ENCODE data around the gene SKAP2. TPM values are rescaled to one million over a fixed set of nuclear protein-coding genes. Genes with fewer than 3 reads are reported as not detected.

The SKAP2 gene
- total RNA-seq, 1 donor from 2014 or later = 50.2 TPM

- Histone ChIP-seq H3K4me3 (no peak overlapping the region), H3K27ac (no peak overlapping the region), H3K4me1 (no peaks in the 10 kb centered on the region), H3K36me3 (no peaks in the 10 kb centered on the region), H3K27me3 (no peaks in the 10 kb centered on the region), H3K9me3 (no peaks in the 10 kb centered on the region)
- intact Hi-C loops (cut with DNase I) = no loop called here
- DNase-seq (ENCODE audit: low spot score in 2 of 2) = no peak
- TF ChIP-seq CTCF (IDR thresholded peaks at IDR 0.05) = no peak
Observed at GRCh38 chr7:26718063-26718462, 146.3 kb downstream of the SKAP2 start.

- Histone ChIP-seq H3K9me3 (no peaks in the 10 kb centered on the region), H3K27me3 (no peaks in the 10 kb centered on the region), H3K27ac (no peak overlapping the region), H3K4me3 (no peak overlapping the region), H3K4me1 (no peaks in the 10 kb centered on the region), H3K36me3 (no peaks in the 10 kb centered on the region)
- intact Hi-C loops (cut with DNase I) = no loop called here
- TF ChIP-seq CTCF (IDR thresholded peaks at IDR 0.05) = no peak
- no peak for DNase-seq (ENCODE audit: low spot score in 2 of 2)
Observed at GRCh38 chr7:26714438-26714837, 150.0 kb downstream of the SKAP2 start.

- Histone ChIP-seq H3K36me3 (no peaks in the 10 kb centered on the region), H3K27ac (no peak overlapping the region), H3K4me1 (no peaks in the 10 kb centered on the region), H3K9me3 (no peaks in the 10 kb centered on the region), H3K27me3 (no peaks in the 10 kb centered on the region), H3K4me3 (no peak overlapping the region)
- TF ChIP-seq CTCF (IDR thresholded peaks at IDR 0.05) = no peak
- DNase-seq (ENCODE audit: low spot score in 2 of 2) = no peak
- intact Hi-C loops (cut with DNase I) = no loop called here
Observed at GRCh38 chr7:26714006-26714405, 150.4 kb downstream of the SKAP2 start.

GRCh38 chr7:26709210-26709990 lies 155.0 kb downstream of the SKAP2 start:
- TF ChIP-seq CTCF (IDR thresholded peaks at IDR 0.05) = no peak
- H3K9me3 ChIP-seq = no peaks in the 10 kb centered on the region
- no peaks in the 10 kb centered on the region for H3K36me3 ChIP-seq
- H3K27ac ChIP-seq = no peak overlapping the region
- H3K4me3 ChIP-seq = no peak overlapping the region
- peaks cover 0 to 3% of the 10 kb centered on the region in 2 donors for H3K4me1 ChIP-seq
- no peak for DNase-seq (ENCODE audit: low spot score in 2 of 2)
- intact Hi-C loops (cut with DNase I) = no loop called here
- H3K27me3 ChIP-seq = no peaks in the 10 kb centered on the region

- TF ChIP-seq CTCF (IDR thresholded peaks at IDR 0.05) = no peak
- intact Hi-C loops (cut with DNase I) = no loop called here
- H3K27ac ChIP-seq = no peak overlapping the region
Observed at GRCh38 chr7:26705567-26705966, 158.8 kb downstream of the SKAP2 start.

More at GRCh38 chr7:26705567-26705966, 158.8 kb downstream of the SKAP2 start:
- Histone ChIP-seq H3K36me3 (no peaks in the 10 kb centered on the region), H3K4me3 (no peak overlapping the region), H3K9me3 (no peaks in the 10 kb centered on the region), H3K4me1 (peaks cover 0 to 9% of the 10 kb centered on the region in 2 donors), H3K27me3 (no peaks in the 10 kb centered on the region)
- DNase-seq (ENCODE audit: low spot score in 2 of 2) = no peak
